Activated effector memory CD4-positive, alpha-beta T cell treated with anti-CD3 and anti-CD28 coated beads, Interleukin-2, amount 50 U/mL, for 16 hours (primary cell): ENCODE measurements around the gene SH3BP4.

Source experiments
- DNase-seq: peaks from one replicate; pipeline ENCODE4 v3.0.0-alpha.2; 2020

The SH3BP4 gene, protein sequence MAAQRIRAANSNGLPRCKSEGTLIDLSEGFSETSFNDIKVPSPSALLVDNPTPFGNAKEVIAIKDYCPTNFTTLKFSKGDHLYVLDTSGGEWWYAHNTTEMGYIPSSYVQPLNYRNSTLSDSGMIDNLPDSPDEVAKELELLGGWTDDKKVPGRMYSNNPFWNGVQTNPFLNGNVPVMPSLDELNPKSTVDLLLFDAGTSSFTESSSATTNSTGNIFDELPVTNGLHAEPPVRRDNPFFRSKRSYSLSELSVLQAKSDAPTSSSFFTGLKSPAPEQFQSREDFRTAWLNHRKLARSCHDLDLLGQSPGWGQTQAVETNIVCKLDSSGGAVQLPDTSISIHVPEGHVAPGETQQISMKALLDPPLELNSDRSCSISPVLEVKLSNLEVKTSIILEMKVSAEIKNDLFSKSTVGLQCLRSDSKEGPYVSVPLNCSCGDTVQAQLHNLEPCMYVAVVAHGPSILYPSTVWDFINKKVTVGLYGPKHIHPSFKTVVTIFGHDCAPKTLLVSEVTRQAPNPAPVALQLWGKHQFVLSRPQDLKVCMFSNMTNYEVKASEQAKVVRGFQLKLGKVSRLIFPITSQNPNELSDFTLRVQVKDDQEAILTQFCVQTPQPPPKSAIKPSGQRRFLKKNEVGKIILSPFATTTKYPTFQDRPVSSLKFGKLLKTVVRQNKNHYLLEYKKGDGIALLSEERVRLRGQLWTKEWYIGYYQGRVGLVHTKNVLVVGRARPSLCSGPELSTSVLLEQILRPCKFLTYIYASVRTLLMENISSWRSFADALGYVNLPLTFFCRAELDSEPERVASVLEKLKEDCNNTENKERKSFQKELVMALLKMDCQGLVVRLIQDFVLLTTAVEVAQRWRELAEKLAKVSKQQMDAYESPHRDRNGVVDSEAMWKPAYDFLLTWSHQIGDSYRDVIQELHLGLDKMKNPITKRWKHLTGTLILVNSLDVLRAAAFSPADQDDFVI

DNA sequence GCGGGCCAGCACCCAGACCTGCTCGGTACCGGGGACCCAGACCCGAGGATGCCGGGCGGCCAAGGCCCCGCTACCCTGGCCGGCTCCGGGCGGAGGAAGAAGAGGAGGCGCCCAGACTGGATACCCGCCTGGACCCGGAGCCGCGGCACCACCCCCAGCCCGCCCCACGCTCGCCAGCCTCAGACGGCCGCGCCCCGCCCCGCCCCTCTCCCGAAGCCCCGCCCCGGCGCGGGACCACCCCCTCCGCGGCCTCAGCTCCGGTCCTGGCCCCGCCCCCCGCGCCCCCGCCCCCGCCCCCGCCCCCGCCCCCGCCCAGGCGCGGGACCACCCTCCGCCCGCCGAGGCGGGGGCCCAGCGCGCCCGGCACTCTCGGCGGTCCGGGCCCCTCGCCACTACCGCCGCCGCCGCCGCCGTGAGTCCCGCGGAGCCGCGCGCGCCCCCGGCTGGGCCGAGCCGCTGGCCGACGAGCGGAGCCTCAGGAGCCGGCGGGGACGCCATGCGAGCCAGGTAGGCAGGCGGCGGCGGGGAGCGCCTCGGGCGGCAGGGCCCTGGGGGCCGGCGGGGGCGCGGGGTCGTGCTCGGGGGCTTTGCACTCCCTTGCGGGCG, at the start of gene SH3BP4:
SH3BP4 (plus strand) TSS at position 354 of the 606 bp plus-strand sequence. CDS start 82,986 bp downstream, outside the sequence.
- DNase-seq, result peak; percentile 72

DNA sequence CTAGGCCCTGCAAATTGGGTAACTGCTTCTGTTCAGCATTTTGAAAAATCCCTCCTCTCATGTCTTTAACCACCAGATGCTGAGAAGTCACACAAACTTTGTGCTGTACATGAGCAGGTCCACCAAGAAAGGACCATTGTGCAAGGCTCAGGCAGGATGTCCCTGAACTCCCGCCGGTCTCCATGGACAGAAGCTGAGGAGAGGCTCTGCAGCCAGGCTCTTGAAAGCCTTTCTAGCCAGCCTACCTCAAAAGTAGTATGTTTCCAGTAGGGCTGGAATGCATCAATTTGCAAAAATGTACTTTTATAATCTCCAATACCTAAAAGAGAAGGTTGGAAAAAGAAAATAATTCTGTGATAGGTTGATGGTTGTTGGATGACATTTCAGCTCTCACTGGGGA, 47.0 kb upstream of the SH3BP4 start:
- DNase-seq, result no peak

DNA sequence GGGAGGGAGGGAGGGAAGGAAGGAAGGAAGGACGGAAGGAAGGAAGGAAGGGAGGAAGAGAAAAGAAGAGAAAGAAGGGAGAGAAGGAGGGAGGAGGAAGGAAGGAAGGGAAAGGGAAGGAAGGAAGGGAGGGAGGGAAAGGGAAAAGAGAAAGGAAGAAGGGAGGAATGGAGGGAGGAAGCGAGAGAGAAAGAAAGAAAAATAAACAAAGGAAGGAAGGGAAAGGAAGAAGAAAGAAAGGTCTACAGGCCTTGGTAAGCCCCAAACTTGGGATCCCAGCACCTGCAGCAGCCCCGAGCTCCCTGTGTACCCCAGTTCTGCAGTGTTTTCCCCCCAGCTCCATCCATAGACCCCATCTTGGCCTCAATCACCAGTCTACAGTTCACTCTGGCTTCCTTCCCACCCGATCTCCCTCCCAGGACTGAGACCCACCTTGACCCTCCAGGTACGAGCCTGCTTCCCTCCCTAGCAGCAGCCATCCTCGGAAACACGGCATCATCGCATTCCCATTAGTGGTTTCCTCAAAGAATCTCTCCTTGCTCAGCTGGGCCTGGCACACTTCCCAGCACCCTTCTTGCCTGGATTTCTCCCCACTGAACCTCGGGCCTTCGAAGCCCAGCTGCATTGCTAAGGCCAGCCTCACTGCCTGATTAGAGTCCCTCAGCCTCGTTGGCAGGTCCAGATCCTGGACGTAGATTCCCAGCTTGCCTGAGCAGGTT, 46.1 kb upstream of the SH3BP4 start:
- DNase-seq, result no peak

DNA sequence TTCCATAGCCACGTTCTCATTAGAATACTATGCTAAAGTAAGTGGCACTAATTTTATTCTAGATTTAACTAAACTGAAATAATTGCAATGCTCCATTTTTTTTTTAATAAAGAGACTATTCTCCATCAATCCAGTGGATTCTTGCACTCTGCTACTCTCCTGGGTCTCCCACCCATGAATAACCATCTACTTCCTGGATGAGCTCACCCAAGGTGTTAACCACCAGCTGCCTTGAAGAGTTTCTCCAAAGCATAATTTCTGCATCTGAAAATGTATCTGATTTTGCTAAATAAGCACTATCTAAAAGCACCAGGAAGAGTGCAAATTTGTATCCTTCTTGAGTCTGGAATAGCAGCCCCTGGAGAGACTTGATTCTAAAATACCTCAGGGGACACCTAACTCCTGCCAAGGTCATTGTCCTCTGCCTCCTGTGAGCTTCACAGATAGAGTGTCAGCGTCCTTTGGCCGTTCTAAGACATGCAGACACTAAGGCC, 41.6 kb upstream of the SH3BP4 start:
- DNase-seq, result no peak

DNA sequence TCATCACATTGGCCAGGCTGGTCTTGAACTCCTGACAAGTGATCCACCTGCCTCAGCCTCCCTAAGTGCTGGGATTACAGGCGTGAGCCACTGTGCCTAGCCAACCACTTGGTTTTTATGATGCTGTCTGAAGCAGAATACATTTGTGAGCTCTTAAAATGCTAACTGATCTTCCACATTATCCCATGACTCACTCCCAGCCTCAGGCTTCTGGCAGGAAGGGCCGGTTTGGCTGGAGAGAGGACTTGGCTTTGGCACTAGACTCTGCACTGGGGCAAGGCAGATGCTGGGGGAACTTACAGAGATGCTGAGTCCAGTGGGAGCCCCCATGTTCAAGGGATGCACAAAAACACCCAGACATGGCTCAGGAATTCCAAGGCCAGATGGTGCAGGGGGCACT, 40.5 kb upstream of the SH3BP4 start:
- DNase-seq, result no peak

DNA sequence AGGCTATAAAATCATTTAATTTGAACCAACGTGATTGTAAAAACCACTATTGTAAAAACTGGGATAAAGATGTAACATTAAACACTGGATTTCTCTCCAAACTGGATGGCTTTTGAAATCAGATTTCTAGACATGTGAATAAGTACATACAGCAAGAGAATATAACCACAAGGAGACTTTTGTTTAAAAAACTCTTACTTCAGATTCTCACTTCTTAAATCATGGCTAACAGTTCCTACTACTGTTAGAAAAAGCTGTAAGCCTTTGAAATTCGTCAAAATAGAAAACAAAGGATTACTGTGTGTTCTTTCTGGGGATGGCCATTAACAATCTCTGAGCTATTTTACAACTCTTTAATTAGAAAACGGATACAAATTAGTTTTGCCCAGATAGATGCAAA, 39.4 kb upstream of the SH3BP4 start:
- no peak for DNase-seq

DNA sequence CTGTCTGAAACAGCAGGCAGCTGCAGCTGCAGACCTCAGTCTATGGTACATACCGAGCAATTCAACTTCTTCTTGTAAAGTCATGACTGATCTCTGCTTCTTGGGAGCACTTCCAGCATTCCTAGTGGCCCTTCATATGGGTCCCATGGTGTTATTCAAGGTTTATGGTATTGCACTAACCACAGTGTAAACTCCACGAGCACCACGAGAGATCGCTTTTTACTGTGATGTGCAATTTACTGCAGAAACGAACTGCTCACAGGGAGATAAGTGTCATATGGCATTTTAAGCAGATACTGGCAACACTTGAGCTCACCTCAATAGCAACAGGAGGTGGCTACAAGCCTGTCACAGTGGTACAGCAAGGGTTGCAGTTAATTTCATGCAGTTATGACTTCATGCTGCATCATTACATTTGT, 38.6 kb upstream of the SH3BP4 start:
- DNase-seq, result no peak

DNA sequence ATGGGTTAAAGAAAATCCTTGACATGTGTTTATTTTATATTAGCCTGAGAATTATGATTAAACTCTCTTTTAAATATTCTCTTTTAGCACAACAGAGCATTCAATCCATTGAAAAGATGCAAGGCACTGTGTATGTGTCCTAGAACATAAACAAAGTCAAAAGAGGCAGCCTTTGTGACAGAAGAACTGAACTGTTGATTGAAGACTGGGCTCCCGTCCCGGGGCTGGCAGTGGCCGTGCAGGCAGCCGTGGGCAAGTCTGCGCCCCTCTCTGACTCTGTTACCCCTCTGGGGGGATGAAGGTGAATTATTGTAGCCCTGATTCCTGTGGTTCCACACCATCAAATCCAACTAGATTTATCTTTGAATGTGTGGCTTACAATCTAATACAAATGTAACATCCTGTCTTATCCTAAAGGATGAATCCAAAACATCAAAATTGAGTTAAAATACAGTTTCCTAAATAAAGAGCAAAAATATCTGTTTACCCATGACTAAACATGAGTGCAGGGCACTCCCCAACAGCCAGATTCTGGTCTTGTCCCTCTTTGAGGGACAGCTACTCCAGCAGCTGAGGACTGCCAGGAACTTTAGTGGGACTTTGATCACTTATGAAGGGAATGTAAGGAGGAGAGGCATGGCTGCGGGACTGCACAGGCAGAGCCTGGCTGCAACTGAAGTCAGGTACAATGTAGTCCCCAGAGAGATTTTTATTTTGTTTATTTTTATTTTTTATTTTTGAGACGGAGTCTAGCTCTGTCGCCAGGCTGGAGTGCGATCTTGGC, 37.3 kb upstream of the SH3BP4 start:
- no peak for DNase-seq

DNA sequence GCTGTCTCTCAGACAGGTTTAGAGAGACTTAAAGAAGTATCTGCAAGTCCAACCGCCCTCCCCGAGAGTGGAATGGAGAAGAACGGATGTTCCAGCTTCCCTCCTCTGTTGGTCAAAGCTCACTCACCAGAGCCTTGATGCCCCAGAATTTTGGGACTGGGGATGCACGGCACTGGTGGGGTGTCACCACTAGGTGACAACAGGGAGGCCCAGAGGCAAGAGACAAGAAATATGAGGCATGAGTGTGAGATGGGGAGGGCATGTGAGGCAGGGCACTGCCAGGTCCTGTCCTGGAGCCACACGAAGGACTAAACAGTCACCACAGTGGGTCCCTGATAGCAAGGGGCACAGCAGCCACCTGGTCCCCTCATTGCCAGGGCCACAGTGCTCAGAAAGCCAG, 35.1 kb upstream of the SH3BP4 start:
- DNase-seq, result no peak

DNA sequence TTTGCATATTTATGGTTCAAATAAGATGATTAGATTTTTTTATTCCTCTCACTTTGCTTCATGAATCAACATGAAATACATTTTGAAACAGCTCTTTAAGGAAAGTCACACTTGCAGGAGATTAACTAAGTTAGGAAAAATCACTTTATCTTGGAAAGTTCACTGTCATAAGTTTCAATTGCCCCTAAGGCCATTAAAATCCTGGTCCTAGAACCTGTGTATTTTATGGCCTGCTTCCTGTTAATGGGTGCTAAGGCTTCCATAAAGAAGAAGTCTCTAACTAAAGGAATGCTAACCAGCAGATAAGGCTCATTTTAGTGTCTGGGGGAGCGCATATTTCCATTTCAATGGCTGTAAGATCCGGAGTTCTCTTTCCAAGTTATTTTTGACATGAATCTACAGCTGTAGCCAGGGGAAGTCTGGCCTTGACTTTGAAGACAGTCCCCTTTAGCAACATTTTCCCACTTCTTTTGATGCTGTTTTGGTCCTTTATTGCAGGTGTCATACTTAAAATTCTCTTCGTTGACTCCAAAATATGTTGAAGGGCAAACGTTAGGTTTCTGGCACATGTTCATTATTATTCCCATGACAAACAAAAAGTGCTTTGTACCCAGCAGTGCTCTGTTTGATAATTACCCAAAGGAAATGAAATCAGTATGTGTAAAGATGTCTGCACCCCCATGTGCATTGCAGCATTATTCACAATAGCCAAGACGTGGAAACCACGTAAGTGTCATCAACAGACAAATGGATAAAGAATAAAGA, 34.4 kb upstream of the SH3BP4 start:
- no peak for DNase-seq

DNA sequence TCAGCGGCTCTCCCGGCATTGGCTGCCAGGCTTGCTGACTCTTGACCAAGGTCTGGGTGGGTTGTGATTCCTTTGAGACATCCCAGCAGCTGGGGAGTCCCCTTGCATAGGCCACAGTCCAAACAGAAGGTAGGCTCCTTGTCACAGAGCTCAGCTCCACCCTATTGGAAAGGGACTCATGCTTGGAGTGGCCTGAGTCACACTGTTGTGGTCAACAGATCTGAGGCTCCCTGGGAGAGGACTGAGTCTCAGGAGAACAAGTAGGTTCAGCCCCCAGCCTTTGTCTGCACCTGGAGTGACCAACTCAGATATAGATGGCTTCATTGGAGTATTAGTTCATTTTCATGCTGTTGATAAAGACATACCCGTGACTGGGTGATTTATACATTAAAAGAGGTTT, 32.1 kb upstream of the SH3BP4 start:
- no peak for DNase-seq

DNA sequence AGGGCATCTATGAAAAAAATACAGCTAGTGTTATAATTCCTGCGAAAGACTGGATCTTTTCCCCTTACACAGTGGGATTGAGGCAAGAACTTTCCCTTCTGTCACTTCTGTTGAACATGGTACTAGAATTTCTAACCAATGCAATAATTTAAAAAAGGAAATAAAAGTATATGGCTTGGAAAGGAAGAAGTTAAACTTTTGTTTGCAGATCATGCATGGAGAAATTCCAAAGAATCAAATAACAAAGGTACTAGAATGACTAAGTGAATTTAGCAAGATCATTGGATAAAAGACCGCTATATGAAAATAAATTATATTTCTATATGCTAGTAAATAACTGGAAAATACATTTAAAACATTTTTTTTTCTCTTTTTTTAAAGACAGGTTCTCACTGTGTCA, 31.0 kb upstream of the SH3BP4 start:
- DNase-seq, result no peak

DNA sequence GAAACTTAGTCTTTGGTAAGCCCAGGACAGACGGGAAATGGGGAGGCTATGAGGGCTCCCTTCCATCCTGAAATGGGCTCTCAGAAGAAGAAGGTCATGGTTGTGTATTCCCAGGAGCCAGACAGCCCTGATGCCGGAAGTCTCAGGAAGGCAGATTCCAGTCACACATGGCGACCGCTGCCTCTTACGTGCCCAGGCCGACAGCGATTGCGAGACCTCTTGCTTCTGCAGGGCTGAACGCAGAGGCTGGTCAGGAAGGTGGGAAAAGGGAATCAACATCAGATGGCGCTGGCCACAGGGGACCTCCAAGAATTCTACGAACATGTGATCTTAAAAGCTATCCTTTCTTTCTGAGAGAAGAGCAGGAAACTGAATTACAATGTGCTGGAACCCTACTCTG, 22.8 kb upstream of the SH3BP4 start:
- no peak for DNase-seq

DNA sequence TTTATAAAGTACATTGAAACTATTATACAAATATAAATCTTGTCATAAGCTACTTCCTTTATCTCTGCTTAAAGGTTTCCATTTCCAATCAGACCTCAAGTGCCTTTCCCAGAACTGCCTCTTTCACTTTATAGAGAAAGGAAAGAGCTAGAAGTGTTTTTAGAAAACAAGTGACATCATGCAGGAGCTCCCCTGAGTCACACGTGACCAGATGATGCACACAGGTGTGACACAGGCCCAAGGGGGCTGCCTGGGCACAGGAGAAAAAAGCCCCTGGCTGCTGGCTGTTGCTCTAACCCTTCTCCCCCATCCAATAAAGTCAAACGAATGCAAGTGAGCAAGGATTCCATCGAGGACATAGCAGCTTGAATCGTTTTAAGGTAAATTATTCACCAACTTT, 21.4 kb upstream of the SH3BP4 start:
- no peak for DNase-seq

DNA sequence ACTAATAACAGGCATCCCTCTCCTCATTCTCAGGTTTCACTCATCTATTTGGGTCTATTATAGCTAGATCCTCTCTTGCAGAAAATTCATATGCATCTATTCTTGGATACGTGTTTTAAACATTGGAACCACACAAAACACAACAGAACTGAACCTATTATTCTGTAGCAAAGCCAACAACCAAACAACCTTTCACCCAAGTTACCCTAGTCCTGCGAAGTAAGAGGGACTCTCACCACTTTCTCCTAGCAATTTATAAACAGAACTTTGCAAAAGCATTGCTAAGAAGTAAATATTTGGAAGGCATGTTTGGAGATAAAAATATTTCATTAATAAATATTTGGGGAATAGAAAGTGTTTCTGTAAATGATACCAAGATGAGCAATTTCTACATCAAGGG, 20.4 kb upstream of the SH3BP4 start:
- no peak for DNase-seq

DNA sequence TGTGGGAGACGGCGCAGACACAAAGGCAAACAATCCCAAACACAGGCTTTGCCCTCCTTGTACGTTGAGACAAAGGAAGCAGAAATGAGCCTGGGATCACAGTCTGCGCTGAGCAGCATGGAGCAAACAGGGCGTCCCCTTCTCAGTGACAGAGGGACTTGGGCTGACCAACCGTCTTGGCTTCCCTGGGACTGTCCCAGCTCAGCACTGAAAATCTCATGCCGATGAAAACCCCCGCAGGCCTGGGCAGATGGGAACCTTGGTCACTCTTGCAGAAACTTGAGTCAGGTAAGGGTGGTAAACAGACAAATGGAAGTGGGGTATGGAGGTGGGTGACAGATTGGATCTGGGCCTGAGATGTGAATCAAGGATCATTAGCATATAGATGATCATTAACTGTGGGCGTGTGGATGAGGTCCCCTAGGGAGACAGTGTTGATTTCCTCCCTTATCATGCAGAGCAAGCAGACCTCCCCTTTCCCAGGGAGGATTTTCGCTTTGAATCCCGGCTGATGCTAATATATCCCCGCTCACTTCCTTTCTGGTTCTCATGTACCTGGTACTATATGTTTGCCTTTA, 19.1 kb upstream of the SH3BP4 start:
- DNase-seq, result no peak

DNA sequence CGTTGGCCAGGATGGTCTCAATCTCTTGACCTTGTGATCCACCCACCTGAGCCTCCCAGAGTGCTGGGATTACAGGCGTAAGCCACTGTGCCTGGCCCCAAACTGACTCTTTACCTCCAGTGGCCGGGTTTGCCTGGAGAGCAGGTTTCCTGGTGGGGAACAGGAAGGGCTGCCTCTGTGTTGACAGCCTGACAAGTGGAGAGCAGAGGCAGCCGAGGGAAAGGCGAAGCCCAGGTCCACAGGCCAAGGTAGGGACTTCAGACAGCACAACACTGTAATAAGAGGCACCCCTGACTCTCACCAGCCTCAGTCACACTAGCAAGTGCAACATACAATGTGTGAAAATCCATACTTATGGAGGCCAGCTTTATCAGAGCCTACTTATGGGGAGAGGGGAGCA, 16.5 kb upstream of the SH3BP4 start:
- DNase-seq, result no peak

DNA sequence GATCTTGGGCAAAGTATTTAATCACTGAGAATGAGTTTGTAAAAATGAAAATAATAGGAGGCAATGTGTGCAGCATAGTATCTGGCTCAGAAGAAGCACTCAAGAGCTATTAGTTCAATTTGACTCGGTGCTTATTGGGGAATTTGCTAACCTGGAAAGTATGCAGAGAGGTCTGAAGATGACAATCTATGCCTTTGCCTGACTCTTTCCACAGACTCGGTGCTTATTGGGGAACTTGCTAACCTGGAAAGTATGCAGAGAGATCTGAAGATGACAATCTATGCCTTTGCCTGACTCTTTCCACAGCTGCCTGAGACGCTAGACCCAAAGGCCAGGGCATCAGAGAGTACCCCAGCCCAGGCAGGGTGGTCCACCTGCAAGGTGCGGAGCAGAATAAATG, 12.2 kb upstream of the SH3BP4 start:
- no peak for DNase-seq

DNA sequence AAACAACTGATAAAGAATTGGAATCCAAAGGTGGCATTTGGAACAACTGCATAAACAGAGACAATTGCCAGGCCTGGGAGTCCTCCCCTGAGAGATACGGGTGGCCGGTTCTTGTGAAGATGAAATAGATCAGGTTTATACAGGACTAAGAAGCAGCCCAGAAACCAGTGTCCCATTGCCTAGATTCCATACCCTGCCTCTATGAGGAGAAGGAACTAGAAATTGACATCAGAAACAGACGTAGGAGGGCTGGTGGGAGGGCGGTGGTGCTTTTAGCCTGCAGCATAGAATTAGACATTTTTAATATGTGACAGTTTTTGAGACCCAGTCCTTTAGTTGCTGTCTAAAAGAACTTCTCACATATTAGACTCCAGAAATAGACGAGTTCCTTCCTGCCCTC, 11.8 kb upstream of the SH3BP4 start:
- DNase-seq, result no peak

DNA sequence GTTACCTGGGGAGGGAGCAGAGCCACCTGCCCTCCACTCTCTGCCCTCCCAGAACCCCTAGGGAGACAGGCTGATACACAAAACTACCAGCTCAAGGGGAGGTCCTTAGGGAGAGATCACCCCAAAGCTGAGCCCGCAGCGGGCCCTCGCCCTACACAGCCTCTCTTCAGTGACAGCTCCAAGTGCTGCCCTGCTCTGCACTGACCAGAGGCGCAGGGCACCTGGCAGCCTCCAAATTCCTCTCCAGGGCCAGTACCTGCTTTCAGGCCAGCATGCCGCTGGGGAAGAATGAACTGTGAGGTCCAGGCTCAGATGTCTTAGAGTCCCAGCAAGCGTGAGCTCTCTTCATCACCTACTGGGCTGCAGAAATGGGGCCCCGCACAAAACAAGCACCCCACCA, 11.3 kb upstream of the SH3BP4 start:
- no peak for DNase-seq
